Sigmoid colon (tissue), 7 donors: ENCODE data around the gene MRPL27. TPM values are rescaled to one million over a fixed set of nuclear protein-coding genes. Genes with fewer than 3 reads are reported as not detected.

ENCODE experiments used
- DNase-seq: peaks from one replicate; pipeline ENCODE4 v3.0.0-alpha.2; 2019
- H3K27ac ChIP-seq, 4 donors: fragments of 200-600 bp; sonication (generic); one replicate each; pipeline ENCODE4 v1.5.1; 2016 to 2019; ENCODE audit warnings: mild to moderate bottlenecking in 1 of 4
- H3K27me3 ChIP-seq, 3 donors: fragments of 200-600 bp; sonication (generic); one replicate each; pipeline ENCODE4 v1.5.1; 2019; ENCODE audit warnings: mild to moderate bottlenecking in 1 of 3
- H3K36me3 ChIP-seq, 4 donors: fragments of 200-600 bp; sonication (generic); one replicate each; pipeline ENCODE4 v1.5.1; 2016 to 2019
- H3K4me1 ChIP-seq, 4 donors: fragments of 200-600 bp; sonication (generic); one replicate each; pipeline ENCODE4 v1.5.1; 2017 to 2019
- H3K4me3 ChIP-seq, 4 donors: fragments of 200-600 bp; sonication (generic); one replicate each; pipeline ENCODE4 v1.5.1; 2017 to 2019; ENCODE audit warnings: mild to moderate bottlenecking in 2 of 4, moderate library complexity in 1 of 4
- H3K9me3 ChIP-seq, 4 donors: fragments of 200-600 bp in 3 of 4; sonication (generic) in 3 of 4; one replicate each; pipeline versions ENCODE4 v1.5.1 to v1.6.1; 2013 to 2019
- EP300 ChIP-seq, 4 donors: sonication (generic); formaldehyde crosslinking; IDR thresholded peaks; one replicate each; pipeline ENCODE4 v1.6.1; 2017; ENCODE audit warnings: antibody characterized with exemption in 4 of 4
- POLR2A ChIP-seq, 2 donors: fragments of 450-650 bp; IDR thresholded peaks; one replicate each; pipeline ENCODE4 v1.6.1; 2016; ENCODE audit warnings: antibody characterized with exemption in 2 of 2, mild to moderate bottlenecking in 2 of 2, moderate library complexity in 2 of 2
- POLR2AphosphoS5 ChIP-seq, 4 donors: sonication (generic); formaldehyde crosslinking; IDR thresholded peaks; one replicate each; pipeline ENCODE4 v1.6.1; 2017; ENCODE audit warnings: antibody characterized with exemption in 4 of 4
- WGBS, 2 donors: extraction: QIAGEN DNeasy Blood & Tissue Kit; methylation state at CpG; one replicate each; pipeline ENCODE4 v1.1.7; 2013; 5-methylcytosine and 5-hydroxymethylcytosine counted together
- intact Hi-C: fragments of 100-400 bp; cut with DNase I; formaldehyde crosslinking; loops from one replicate; pipeline ENCODE4 v1.15.1; 2023
- polyA plus RNA-seq, 3 donors: library from polyadenylated mRNA; stranded (reverse); fragments of 200-250 nt; gene quantifications; one replicate each; pipeline ENCODE4 v1.2.3, GENCODE V29; 2013
- total RNA-seq, 4 donors: library from RNA; depleted of rRNA; stranded (reverse); fragments of >200 nt; gene quantifications; one replicate each; pipeline ENCODE4 v1.1.0, GENCODE V29; 2016
- TF ChIP-seq, protein P1 (sequence below), 4 experiments: fragments of 450-650 bp in 3 of 4; fragments of 200-600 bp in 1 of 4; IDR thresholded peaks; one replicate each; pipeline ENCODE4 v1.5.1; 2016 to 2019; ENCODE audit warnings: antibody characterized with exemption in 4 of 4, mild to moderate bottlenecking in 3 of 4, moderate library complexity in 2 of 4
- donor health status: healthy with polysubstance abuse.
- donor health status: Bipolar disorder and iron deficiency.
- donor health status: healthy.

MRPL27 gene
- total and polyA plus RNA-seq, 7 donors, result 64.0 to 234 (median 94.6) TPM

- DNase-seq, result peak; percentile 63
- H3K4me1 ChIP-seq, result peaks cover 0 to 19% (median 13%) of the 10 kb centered on the region in 4 donors
- H3K27ac ChIP-seq, result no peak overlapping the region
- no peak overlapping the region for H3K4me3 ChIP-seq
- H3K27me3 ChIP-seq, result no peaks in the 10 kb centered on the region
- TF ChIP-seq EP300 (IDR thresholded peaks at IDR 0.05), result no peak
- TF ChIP-seq, protein P1, sequence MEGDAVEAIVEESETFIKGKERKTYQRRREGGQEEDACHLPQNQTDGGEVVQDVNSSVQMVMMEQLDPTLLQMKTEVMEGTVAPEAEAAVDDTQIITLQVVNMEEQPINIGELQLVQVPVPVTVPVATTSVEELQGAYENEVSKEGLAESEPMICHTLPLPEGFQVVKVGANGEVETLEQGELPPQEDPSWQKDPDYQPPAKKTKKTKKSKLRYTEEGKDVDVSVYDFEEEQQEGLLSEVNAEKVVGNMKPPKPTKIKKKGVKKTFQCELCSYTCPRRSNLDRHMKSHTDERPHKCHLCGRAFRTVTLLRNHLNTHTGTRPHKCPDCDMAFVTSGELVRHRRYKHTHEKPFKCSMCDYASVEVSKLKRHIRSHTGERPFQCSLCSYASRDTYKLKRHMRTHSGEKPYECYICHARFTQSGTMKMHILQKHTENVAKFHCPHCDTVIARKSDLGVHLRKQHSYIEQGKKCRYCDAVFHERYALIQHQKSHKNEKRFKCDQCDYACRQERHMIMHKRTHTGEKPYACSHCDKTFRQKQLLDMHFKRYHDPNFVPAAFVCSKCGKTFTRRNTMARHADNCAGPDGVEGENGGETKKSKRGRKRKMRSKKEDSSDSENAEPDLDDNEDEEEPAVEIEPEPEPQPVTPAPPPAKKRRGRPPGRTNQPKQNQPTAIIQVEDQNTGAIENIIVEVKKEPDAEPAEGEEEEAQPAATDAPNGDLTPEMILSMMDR (IDR thresholded peaks at IDR 0.05), result no peak
- TF ChIP-seq POLR2A (IDR thresholded peaks at IDR 0.05), result no peak
- TF ChIP-seq POLR2AphosphoS5 (IDR thresholded peaks at IDR 0.05), result no peak
- WGBS, 2 donors, result 95 to 96% methylated on average over 27 of the region's 27 CpGs
- intact Hi-C loops, result no loop called here
- no peaks in the 10 kb centered on the region for H3K9me3 ChIP-seq
- peaks cover 19 to 56% (median 38%) of the 10 kb centered on the region in 4 donors for H3K36me3 ChIP-seq
Observed at GRCh38 chr17:50353600-50354195, 19.3 kb downstream of the MRPL27 start.

DNA sequence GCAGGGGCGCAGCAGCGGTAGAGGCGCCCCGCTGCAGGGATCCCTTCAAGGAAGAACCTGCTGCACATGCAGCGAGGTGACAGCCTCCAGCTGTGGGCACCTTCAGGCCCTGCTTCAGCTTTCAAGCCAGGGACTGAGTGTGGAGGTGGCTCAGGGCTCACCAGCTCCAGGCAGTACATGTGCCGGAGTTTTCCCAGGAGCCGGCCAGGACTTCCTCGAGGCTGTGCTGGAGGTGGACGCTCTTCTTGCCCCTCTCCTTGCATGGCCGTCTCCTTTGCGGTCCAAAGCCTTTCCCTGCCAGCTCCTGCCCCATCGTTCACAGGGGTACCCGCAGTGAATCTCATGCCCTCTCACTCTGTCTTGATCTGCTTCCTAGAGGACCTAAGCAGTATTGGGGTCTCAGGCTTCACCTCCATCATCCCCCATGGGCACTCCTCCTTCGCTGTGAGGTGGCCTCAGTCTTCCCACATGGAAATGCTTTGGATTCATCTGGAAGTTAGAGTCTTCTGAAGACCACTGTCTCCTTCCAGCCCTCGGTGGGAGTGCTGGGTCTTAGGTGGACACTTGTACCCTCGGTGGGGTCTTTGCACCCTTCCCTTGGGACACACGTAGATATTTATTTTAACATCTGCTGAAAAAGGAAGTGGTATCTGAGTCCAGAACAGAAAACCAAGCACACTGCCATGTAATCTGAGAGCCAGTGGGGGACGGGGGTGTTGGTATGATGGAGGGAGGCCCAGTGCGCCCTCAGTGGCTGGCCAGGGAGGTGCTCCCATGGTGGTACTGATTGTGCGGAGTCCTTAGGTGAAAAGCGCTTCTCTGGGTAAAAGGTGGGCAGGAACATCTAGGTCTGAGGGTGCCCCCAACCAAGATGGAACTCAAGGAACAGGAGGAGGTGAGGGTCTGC is 20.0 kb downstream of the MRPL27 start:
- Histone ChIP-seq H3K4me3 (no peak overlapping the region), H3K9me3 (no peaks in the 10 kb centered on the region), H3K4me1 (peaks cover 0 to 27% (median 21%) of the 10 kb centered on the region in 4 donors), H3K27ac (peak overlapping the region in 3 of 4 donors; percentile 31 to 58 (median 53)), H3K36me3 (peaks cover 12 to 48% (median 35%) of the 10 kb centered on the region in 4 donors), H3K27me3 (no peaks in the 10 kb centered on the region)
- 92 to 93% methylated on average over 21 of the region's 21 CpGs for WGBS, 2 donors
- intact Hi-C loops, result no loop called here
- DNase-seq, result peak; percentile 60
- no peak for TF ChIP-seq POLR2A (IDR thresholded peaks at IDR 0.05)
- peak in 1 of 4 donors; percentile 0 for TF ChIP-seq POLR2AphosphoS5 (IDR thresholded peaks at IDR 0.05)

DNA sequence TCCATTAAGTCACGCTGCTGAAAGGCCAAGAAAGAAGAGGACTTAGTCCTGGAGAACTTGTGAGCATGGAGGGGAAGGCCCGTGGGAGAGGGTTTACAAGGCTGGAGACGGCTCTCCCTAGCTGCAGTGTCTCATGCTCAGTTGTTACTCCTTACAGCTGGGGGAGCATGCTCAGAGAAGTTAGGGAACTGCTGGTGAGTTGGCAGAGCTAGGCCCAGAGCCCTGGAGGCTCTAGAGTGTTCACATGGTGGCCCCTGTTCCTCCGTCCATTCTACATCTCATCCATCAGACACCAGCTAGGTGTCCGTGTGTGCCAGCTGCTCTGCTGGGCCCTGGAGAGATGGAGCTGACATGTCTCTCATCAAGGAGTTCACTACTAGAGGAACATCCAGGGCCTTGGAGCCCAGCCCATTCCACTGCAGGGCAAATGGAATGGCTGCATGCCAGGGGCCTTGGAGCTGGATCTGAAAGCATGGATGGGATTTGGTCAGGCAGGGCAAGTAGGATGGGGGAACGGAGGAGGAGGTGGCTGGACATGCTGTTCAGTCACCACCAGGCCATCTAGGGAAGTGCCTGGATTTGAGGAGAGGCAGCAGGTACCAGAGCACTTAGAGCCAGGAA is 20.8 kb downstream of the MRPL27 start:
- 77 to 89% methylated on average over 6 of the region's 6 CpGs for WGBS, 2 donors
- H3K27ac ChIP-seq, result peak overlapping the region in 3 of 4 donors; percentile 31 to 58 (median 53)
- intact Hi-C loops, result no loop called here
- peaks cover 0 to 34% (median 28%) of the 10 kb centered on the region in 4 donors for H3K4me1 ChIP-seq
- H3K36me3 ChIP-seq, result peaks cover 12 to 41% (median 33%) of the 10 kb centered on the region in 4 donors
- H3K4me3 ChIP-seq, result no peak overlapping the region
- no peaks in the 10 kb centered on the region for H3K27me3 ChIP-seq
- peak; percentile 83 for DNase-seq
- TF ChIP-seq, protein P1 (IDR thresholded peaks at IDR 0.05), result no peak
- TF ChIP-seq POLR2AphosphoS5 (IDR thresholded peaks at IDR 0.05), result peak in 1 of 4 donors; percentile 6
- no peak for TF ChIP-seq EP300 (IDR thresholded peaks at IDR 0.05)
- no peaks in the 10 kb centered on the region for H3K9me3 ChIP-seq

DNA sequence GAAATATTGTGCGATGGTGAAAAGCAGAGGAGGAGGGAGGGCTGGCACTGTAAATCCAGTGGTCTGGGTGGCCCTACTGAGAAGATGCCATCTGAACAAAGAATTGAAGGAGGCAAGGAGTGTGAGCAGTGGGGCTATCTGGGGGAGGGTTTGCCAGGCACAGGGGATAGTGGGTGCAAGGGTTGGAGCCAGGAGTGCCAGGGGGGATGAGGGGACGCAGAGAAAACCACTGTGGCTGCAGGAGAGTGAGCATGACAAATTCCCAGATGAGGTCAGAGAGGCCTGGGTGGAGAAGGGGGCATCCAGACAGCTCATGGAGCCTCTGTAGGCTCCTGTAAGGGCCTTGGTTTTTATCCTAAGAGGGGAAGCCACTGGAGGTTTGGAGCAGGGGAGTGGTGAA is 22.3 kb downstream of the MRPL27 start:
- Histone ChIP-seq H3K27ac (no peak overlapping the region), H3K4me3 (no peak overlapping the region), H3K4me1 (peaks cover 0 to 40% (median 36%) of the 10 kb centered on the region in 4 donors), H3K9me3 (no peaks in the 10 kb centered on the region), H3K36me3 (peaks cover 8 to 26% (median 18%) of the 10 kb centered on the region in 4 donors), H3K27me3 (no peaks in the 10 kb centered on the region)
- 90 to 91% methylated on average over 2 of the region's 2 CpGs for WGBS, 2 donors
- intact Hi-C loops, result no loop called here
- TF ChIP-seq EP300 (IDR thresholded peaks at IDR 0.05) (no peak), POLR2A (IDR thresholded peaks at IDR 0.05) (no peak), POLR2AphosphoS5 (IDR thresholded peaks at IDR 0.05) (no peak)
- TF ChIP-seq, protein P1 (IDR thresholded peaks at IDR 0.05), result no peak
- peak; percentile 20 for DNase-seq

DNA sequence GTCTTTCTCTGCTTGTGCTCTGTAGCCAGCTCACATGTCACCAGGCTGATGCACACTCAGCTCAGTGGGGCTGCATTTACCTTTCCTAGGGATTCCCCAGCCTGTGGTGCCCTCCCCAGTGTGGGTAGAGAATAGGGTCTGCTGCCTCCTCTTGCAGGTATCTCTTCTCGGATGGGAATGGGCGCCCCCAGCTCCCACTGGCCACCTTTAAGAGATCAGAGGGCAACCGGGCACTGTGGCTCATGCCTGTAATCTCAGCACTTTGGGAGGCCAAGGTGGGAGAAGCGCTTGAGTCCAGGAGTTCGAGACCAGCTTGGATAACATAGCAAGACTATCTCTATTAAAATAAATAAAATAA is 23.8 kb downstream of the MRPL27 start:
- no peak overlapping the region for H3K27ac ChIP-seq
- intact Hi-C loops, result no loop called here
- no peaks in the 10 kb centered on the region for H3K27me3 ChIP-seq
- WGBS, 2 donors, result 96 to 98% methylated on average over 5 of the region's 5 CpGs
- DNase-seq, result peak; percentile 50
- H3K9me3 ChIP-seq, result no peaks in the 10 kb centered on the region
- H3K36me3 ChIP-seq, result peaks cover under 1 to 11% (median 4%) of the 10 kb centered on the region in 4 donors
- peaks cover 0 to 51% (median 42%) of the 10 kb centered on the region in 4 donors for H3K4me1 ChIP-seq
- no peak for TF ChIP-seq POLR2A (IDR thresholded peaks at IDR 0.05)
- TF ChIP-seq, protein P1 (IDR thresholded peaks at IDR 0.05), result no peak
- TF ChIP-seq EP300 (IDR thresholded peaks at IDR 0.05), result no peak
- no peak for TF ChIP-seq POLR2AphosphoS5 (IDR thresholded peaks at IDR 0.05)
- no peak overlapping the region for H3K4me3 ChIP-seq
